ENCODE results near the gene GPR65. TPM values are rescaled to one million over a fixed set of nuclear protein-coding genes. Genes with fewer than 3 reads are reported as not detected.

The GPR65 gene
- total and polyA plus RNA-seq, 2 experiments from 2014 or later: not detected

GRCh38 chr14:88037325-88037724, 32.4 kb downstream of the GPR65 start (continued):
- TF ChIP-seq ZNF462 (CRISPR knock-in tag; IDR thresholded peaks at IDR 0.05) (no peak), CREB1 (CRISPR knock-in tag; IDR thresholded peaks at IDR 0.05; ENCODE audit: low read depth) (no peak)
- TF ChIP-seq, protein P1, sequence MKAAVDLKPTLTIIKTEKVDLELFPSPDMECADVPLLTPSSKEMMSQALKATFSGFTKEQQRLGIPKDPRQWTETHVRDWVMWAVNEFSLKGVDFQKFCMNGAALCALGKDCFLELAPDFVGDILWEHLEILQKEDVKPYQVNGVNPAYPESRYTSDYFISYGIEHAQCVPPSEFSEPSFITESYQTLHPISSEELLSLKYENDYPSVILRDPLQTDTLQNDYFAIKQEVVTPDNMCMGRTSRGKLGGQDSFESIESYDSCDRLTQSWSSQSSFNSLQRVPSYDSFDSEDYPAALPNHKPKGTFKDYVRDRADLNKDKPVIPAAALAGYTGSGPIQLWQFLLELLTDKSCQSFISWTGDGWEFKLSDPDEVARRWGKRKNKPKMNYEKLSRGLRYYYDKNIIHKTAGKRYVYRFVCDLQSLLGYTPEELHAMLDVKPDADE (IDR thresholded peaks at IDR 0.05): no peak

DNA sequence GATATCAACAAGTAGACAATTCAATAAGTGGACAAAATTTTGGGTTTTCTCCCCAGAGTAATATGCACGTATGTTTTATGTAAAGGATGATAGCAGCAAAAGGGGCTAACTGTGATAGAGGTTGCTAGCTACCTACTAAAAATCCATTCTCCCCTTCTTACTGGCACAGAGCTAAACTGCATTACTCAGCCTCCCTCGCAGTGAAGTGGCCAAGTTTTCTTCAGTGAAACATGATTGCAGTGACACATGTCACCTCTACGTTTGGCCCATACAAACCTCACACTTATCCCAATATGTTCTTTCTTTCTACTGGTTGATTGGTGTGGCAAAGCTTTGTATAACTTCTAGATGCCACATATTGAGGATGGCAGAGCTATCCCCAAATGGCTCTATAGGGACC, 34.3 kb downstream of the GPR65 start:
- H3K4me3 Mint-ChIP-seq: no peak overlapping the region
- no peaks in the 10 kb centered on the region for H3K36me3 Mint-ChIP-seq (ENCODE audit: low read depth)

More for the DNA sequence above, 34.3 kb downstream of the GPR65 start:
- H3K4me1 Mint-ChIP-seq: peaks cover 18% of the 10 kb centered on the region
- H3K27ac Mint-ChIP-seq: no peak overlapping the region
- H3K27me3 Mint-ChIP-seq (ENCODE audit: insufficient read depth, low read depth, poor library complexity): no peaks in the 10 kb centered on the region
- Histone ChIP-seq H3K4me3 (no peak overlapping the region), H3K79me2 (replicated peaks; ENCODE audit: insufficient read depth) (no peaks in the 10 kb centered on the region), H3K9me2 (ENCODE audit: insufficient read depth) (peaks cover 25% of the 10 kb centered on the region), H3K27ac (ENCODE audit: low read depth) (no peak overlapping the region), H3K27me3 (ENCODE audit: insufficient read depth) (no peaks in the 10 kb centered on the region), H4K20me1 (replicated peaks; ENCODE audit: insufficient read depth) (no peaks in the 10 kb centered on the region), H3K4me2 (no peak overlapping the region), H3K36me3 (ENCODE audit: insufficient read depth) (no peaks in the 10 kb centered on the region), H3F3A (replicated peaks; ENCODE audit: low read depth) (no peaks in the 10 kb centered on the region), H3K4me1 (ENCODE audit: insufficient read depth) (peaks cover 9% of the 10 kb centered on the region; the same call in 1 of the 2 replicates), H2AFZ (no peak overlapping the region)
- no peaks in the 10 kb centered on the region for H3K9me3 Mint-ChIP-seq
- TF ChIP-seq, protein P1 (IDR thresholded peaks at IDR 0.05): no peak
- TF ChIP-seq ZNF331 (CRISPR knock-in tag; IDR thresholded peaks at IDR 0.05; ENCODE audit: low read depth) (no peak), POLR2AphosphoS5 (IDR thresholded peaks at IDR 0.05; ENCODE audit: low read depth) (no peak), ZNF114 (CRISPR knock-in tag; IDR thresholded peaks at IDR 0.05) (no peak), NANOG (IDR thresholded peaks at IDR 0.05; ENCODE audit: borderline replicate concordance) (no peak), CTCF (conservative IDR thresholded peaks at IDR 0.05; ENCODE audit: low read depth in 2 of 2) (no peak), JUNB (IDR thresholded peaks at IDR 0.05; ENCODE audit: unreplicated experiment) (no peak), EZH2phosphoT487 (IDR thresholded peaks at IDR 0.05; ENCODE audit: unreplicated experiment) (no peak), STAT1 (IDR thresholded peaks at IDR 0.05; ENCODE audit: unreplicated experiment) (no peak)
- DNase-seq (ENCODE audit: low spot score) (no peak), ATAC-seq (no peak)

Data from GM23338 (cell line).